Measurements from ENCODE around the gene LRIG2.

Gene LRIG2

DNA sequence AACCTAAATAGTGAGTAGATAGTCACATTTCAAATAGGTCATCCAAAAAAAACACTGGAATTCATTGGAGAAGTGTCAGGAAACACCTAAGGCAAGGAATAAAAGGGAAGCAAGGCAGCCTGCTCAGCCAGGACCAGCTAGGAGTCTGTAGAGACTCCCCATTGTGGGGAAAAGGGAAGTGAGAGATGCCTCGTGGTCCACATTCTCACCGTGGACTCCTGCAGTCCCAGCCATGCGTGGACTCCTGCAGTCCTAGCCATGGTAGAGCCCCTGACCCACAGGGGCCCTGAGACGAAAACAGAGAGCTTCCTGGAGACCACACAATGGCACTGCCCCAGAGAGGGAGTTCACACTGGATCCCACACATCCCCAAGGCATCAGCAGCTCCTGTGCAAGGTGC, 97.5 kb downstream of the LRIG2 start:
- no peak for DNase-seq

DNA sequence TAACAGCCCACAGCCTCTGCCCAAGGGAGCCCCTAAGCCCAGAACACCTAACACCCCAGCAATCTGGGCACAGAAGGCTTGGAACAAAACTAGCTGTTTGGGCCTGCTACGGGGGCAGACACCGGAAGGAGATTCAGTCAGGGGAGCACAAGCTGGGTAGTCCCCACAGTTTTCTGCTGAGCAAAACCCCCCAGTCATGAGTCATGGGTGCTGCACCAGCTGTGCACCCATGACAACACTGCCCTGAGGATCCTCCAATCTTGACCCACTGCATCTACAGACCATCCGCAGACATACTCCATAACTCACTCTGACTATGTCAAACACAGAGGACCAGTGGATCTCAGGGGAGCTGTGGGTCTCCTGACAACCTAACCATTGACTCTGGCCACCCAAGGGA, 105.1 kb downstream of the LRIG2 start:
- no peak for DNase-seq

DNA sequence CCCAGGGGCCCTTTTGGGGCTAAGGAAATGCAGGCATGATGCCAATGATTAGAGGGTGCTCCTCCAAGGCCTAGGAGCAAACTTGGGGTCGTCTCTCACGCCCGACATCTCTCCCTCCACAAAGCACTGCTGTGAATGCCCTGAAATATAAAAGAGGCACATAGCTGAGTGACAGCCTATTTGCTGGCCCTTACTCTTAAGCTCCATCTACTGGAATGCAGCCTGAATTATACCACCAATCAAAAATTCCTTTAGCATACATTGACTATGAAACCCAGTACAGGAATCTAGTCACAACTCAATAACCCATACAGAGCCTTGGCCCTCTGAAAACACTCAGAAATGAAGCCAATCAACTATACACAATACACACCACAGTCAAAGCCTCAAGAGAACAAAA, 105.5 kb downstream of the LRIG2 start:
- DNase-seq = no peak

Data from activated CD4-positive, alpha-beta T cell treated with anti-CD3 and anti-CD28 coated beads for 48 hours (primary cell).